Caco-2 (cell line): ENCODE data around the gene B4GALNT4. TPM values are rescaled to one million over a fixed set of nuclear protein-coding genes. Genes with fewer than 3 reads are reported as not detected.
"Not testable (repeated sequence)": the region's sequence is repeated elsewhere in the genome, so short reads cannot be mapped to it uniquely, and the experiment has no call there.

ENCODE experiments used
- BruUV-seq: library from RNA; stranded (reverse); fragments of 400-500 nt; replicated peaks from 2 replicates; lab custom pipeline; 2021; lab: Mats Ljungman, UMichigan
- CTCF ChIA-PET: fragments of 300-600 bp; sonication (Branson Sonifier 250); formaldehyde crosslinking; loops from one replicate; lab custom pipeline; 2022; ENCODE audit warnings: antibody characterized with exemption; lab: Charles Lee
- POLR2A ChIA-PET: fragments of 300-600 bp; sonication (Branson Sonifier 250); formaldehyde crosslinking; loops from one replicate; lab custom pipeline; 2022; ENCODE audit warnings: antibody characterized with exemption; lab: Charles Lee
- DNase-seq, 2 experiments: peaks; one replicate each; pipeline versions ENCODE4 v3.0.0 to v3.0.0-alpha.2; 2020 to 2022
- H3K27me3 ChIP-seq: replicated peaks from 2 replicates; pipeline ENCODE4 v1.6.0; 2011; ENCODE audit warnings: low read length; ENCODE audit not compliant: control insufficient read depth, insufficient read depth
- H3K36me3 ChIP-seq: 2 replicates; pipeline ENCODE4 v1.5.1; 2011; ENCODE audit warnings: low read length; ENCODE audit not compliant: control insufficient read depth, insufficient read depth
- H3K4me1 ChIP-seq: fragments of 250-450 bp; sonication (Bioruptor Pico); 2 replicates; pipeline ENCODE4 v1.5.1; 2020; ENCODE audit warnings: mild to moderate bottlenecking
- H3K4me3 ChIP-seq: 2 replicates; pipeline ENCODE4 v1.5.1; 2011; ENCODE audit warnings: low read depth, mild to moderate bottlenecking, control low read depth, low read length
- H3K9me3 ChIP-seq: fragments of 250-450 bp; sonication (Bioruptor Pico); 2 replicates; pipeline ENCODE4 v1.5.1; 2020; ENCODE audit warnings: mild to moderate bottlenecking, moderate library complexity
- H3K27ac Mint-ChIP-seq: one replicate; pipeline ENCODE4 v1.8.0; 2022; ENCODE audit warnings: mixed read lengths; ENCODE audit not compliant: unreplicated experiment
- H3K27me3 Mint-ChIP-seq: one replicate; pipeline ENCODE4 v1.8.0; 2022; ENCODE audit warnings: mixed read lengths; ENCODE audit not compliant: insufficient read depth, unreplicated experiment
- H3K36me3 Mint-ChIP-seq: one replicate; pipeline ENCODE4 v1.8.0; 2022; ENCODE audit warnings: mild to moderate bottlenecking, mixed read lengths; ENCODE audit not compliant: insufficient read depth, unreplicated experiment
- H3K4me1 Mint-ChIP-seq: one replicate; pipeline ENCODE4 v1.8.0; 2022; ENCODE audit warnings: low read depth, mixed read lengths; ENCODE audit not compliant: unreplicated experiment
- H3K4me3 Mint-ChIP-seq: one replicate; pipeline ENCODE4 v1.8.0; 2022; ENCODE audit warnings: mild to moderate bottlenecking, moderate library complexity, mixed read lengths; ENCODE audit not compliant: unreplicated experiment
- H3K9me3 Mint-ChIP-seq: one replicate; pipeline ENCODE4 v1.8.0; 2022; ENCODE audit warnings: mixed read lengths; ENCODE audit not compliant: unreplicated experiment
- CTCF ChIP-seq, 2 experiments: fragments of 200-600 bp in 1 of 2; IDR thresholded peaks; 1 replicate in 1 of 2; 2 replicates in 1 of 2; pipeline versions ENCODE4 v1.5.1 to v1.8.0; 2011 to 2022; ENCODE audit warnings: antibody characterized with exemption in 1 of 2, control low read depth in 1 of 2, inconsistent platforms in 1 of 2, low read depth in 1 of 2, low read length in 1 of 2, mild to moderate bottlenecking in 1 of 2, moderate library complexity in 1 of 2; ENCODE audit not compliant: insufficient read depth in 1 of 2, severe bottlenecking in 1 of 2, unreplicated experiment in 1 of 2
- intact Hi-C: fragments of 100-400 bp; cut with micrococcal nuclease; formaldehyde crosslinking; loops from one replicate; pipeline ENCODE4 v1.10.0; 2022; ENCODE audit not compliant: unreplicated experiment
- total RNA-seq: library from RNA; stranded (reverse); gene quantifications from 2 replicates; pipeline ENCODE4 v1.2.3, GENCODE V29; 2022

The B4GALNT4 gene
- total RNA-seq, 1 experiment from 2014 or later, result 35.6 TPM

- H3K36me3 ChIP-seq, BruUV-seq, H3K36me3 Mint-ChIP-seq, H3K9me3 Mint-ChIP-seq, H3K9me3 ChIP-seq, CTCF ChIA-PET, intact Hi-C loops, POLR2A ChIA-PET, H3K27me3 Mint-ChIP-seq, DNase-seq, H3K4me3 ChIP-seq, H3K27me3 ChIP-seq: not testable (repeated sequence)
- peak overlapping the region; percentile 25 for H3K27ac Mint-ChIP-seq
- H3K4me3 Mint-ChIP-seq, result peak overlapping the region; percentile 15
- peaks cover 30% of the 10 kb centered on the region for H3K4me1 ChIP-seq
- H3K4me1 Mint-ChIP-seq, result peaks cover 32% of the 10 kb centered on the region
Observed at GRCh38 chr11:350033-350722, 19.1 kb upstream of the B4GALNT4 start.

GRCh38 chr11:350723-351255, 18.5 kb upstream of the B4GALNT4 start:
- Histone ChIP-seq H3K9me3 (no peaks in the 10 kb centered on the region; the same call in 1 of the 2 replicates), H3K36me3 (no peaks in the 10 kb centered on the region), H3K27me3 (no peaks in the 10 kb centered on the region), H3K4me3 (no peak overlapping the region), H3K4me1 (peaks cover 36% of the 10 kb centered on the region)
- Mint-ChIP-seq H3K36me3 (no peaks in the 10 kb centered on the region), H3K27ac (peak overlapping the region; percentile 25), H3K9me3 (no peaks in the 10 kb centered on the region), H3K4me3 (peak overlapping the region; percentile 15), H3K4me1 (peaks cover 32% of the 10 kb centered on the region), H3K27me3 (no peaks in the 10 kb centered on the region)
- ChIA-PET POLR2A (no interaction called here), CTCF (no interaction called here)
- DNase-seq, result no peak
- no TSS peak for BruUV-seq
- no peak for TF ChIP-seq CTCF (IDR thresholded peaks at IDR 0.05; ENCODE audit: insufficient read depth in 1 of 2, low read depth in 1 of 2, low read length in 1 of 2, severe bottlenecking in 1 of 2, unreplicated experiment in 1 of 2)
- intact Hi-C loops, result no loop called here

GRCh38 chr11:351411-351810, 17.9 kb upstream of the B4GALNT4 start:
- no peaks in the 10 kb centered on the region for H3K36me3 Mint-ChIP-seq
- peak overlapping the region; percentile 25 for H3K27ac Mint-ChIP-seq
- H3K4me1 Mint-ChIP-seq, result peaks cover 32% of the 10 kb centered on the region
- H3K27me3 Mint-ChIP-seq, result no peaks in the 10 kb centered on the region
- no peak for TF ChIP-seq CTCF (IDR thresholded peaks at IDR 0.05; ENCODE audit: insufficient read depth in 1 of 2, low read depth in 1 of 2, low read length in 1 of 2, severe bottlenecking in 1 of 2, unreplicated experiment in 1 of 2)
- no peak for DNase-seq
- no peak overlapping the region for H3K4me3 ChIP-seq
- no peaks in the 10 kb centered on the region; the same call in 1 of the 2 replicates for H3K9me3 ChIP-seq
- no peak overlapping the region for H3K4me3 Mint-ChIP-seq
- no peaks in the 10 kb centered on the region for H3K27me3 ChIP-seq
- H3K9me3 Mint-ChIP-seq, result no peaks in the 10 kb centered on the region
- H3K36me3 ChIP-seq, result no peaks in the 10 kb centered on the region
- CTCF ChIA-PET, result no interaction called here
- H3K4me1 ChIP-seq, result peaks cover 36% of the 10 kb centered on the region
- POLR2A ChIA-PET, result no interaction called here
- intact Hi-C loops, result no loop called here
- no TSS peak for BruUV-seq
